Sigmoid colon (tissue), 3 donors: ENCODE measurements around the gene RNASE2.

Experiments
- CTCF ChIP-seq, 4 experiments: fragments of 450-650 bp in 3 of 4; fragments of 200-600 bp in 1 of 4; IDR thresholded peaks; one replicate each; pipeline ENCODE4 v1.5.1; 2016 to 2019; ENCODE audit warnings: antibody characterized with exemption in 4 of 4, mild to moderate bottlenecking in 3 of 4, moderate library complexity in 2 of 4
- POLR2A ChIP-seq, 2 donors: fragments of 450-650 bp; IDR thresholded peaks; one replicate each; pipeline ENCODE4 v1.6.1; 2016; ENCODE audit warnings: antibody characterized with exemption in 2 of 2, mild to moderate bottlenecking in 2 of 2, moderate library complexity in 2 of 2

- TF ChIP-seq CTCF (IDR thresholded peaks at IDR 0.05) (no peak), POLR2A (IDR thresholded peaks at IDR 0.05) (no peak)
These were observed 14.0 kb downstream of the RNASE2 start for GRCh38 chr14:20969336-20969735.
